ENCODE results near the gene PRELP.
"Not testable (repeated sequence)": the region's sequence is repeated elsewhere in the genome, so short reads cannot be mapped to it uniquely, and the experiment has no call there.

PRELP gene

DNA sequence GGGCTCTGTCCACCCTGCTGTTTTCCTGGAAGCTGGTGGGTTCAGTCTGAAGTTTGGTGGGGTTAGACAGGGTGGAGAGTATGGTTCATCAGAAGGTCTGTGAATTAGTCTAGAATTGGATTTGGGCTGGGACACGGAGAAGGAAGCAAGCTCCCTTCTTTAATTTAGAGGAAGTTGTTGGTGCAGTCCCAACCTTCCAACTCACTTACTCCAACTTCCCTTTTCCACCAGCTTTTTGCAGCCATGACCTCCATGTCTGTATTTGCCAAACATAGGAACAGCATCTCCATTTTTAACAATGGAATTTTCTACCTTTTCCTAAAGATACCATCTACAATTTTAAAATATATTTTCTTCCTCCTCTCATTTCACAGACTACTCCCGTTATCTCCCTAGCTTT is 28.5 kb upstream of the PRELP start:
- H3K4me3 ChIP-seq (ENCODE audit: low read length): no peak overlapping the region
- TF ChIP-seq, protein P1, sequence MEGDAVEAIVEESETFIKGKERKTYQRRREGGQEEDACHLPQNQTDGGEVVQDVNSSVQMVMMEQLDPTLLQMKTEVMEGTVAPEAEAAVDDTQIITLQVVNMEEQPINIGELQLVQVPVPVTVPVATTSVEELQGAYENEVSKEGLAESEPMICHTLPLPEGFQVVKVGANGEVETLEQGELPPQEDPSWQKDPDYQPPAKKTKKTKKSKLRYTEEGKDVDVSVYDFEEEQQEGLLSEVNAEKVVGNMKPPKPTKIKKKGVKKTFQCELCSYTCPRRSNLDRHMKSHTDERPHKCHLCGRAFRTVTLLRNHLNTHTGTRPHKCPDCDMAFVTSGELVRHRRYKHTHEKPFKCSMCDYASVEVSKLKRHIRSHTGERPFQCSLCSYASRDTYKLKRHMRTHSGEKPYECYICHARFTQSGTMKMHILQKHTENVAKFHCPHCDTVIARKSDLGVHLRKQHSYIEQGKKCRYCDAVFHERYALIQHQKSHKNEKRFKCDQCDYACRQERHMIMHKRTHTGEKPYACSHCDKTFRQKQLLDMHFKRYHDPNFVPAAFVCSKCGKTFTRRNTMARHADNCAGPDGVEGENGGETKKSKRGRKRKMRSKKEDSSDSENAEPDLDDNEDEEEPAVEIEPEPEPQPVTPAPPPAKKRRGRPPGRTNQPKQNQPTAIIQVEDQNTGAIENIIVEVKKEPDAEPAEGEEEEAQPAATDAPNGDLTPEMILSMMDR (conservative IDR thresholded peaks at IDR 0.05; ENCODE audit: low read depth, low read length): no peak
- no peak for DNase-seq (ENCODE audit: low read depth)

DNA sequence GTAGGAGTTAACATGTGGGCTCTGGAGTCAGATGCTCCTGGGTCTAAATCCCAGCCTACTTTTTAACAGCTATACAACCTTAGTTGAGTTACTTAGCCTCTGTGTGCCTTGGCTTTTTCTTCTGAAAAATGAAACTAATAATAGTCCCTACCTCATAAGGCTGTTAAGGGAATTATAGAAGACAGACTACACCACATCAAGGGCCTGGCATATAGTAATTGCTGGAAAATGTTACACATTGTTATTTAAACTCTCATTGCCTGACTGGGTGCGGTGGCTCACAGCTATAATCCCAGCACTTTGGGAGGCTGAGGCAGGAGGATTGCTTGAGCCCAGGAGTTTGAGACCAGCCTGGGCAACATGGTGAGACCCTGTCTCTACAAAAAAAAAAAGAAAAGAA is 28.0 kb upstream of the PRELP start:
- DNase-seq (ENCODE audit: low read depth); H3K4me3 ChIP-seq (ENCODE audit: low read length): not testable (repeated sequence)

DNA sequence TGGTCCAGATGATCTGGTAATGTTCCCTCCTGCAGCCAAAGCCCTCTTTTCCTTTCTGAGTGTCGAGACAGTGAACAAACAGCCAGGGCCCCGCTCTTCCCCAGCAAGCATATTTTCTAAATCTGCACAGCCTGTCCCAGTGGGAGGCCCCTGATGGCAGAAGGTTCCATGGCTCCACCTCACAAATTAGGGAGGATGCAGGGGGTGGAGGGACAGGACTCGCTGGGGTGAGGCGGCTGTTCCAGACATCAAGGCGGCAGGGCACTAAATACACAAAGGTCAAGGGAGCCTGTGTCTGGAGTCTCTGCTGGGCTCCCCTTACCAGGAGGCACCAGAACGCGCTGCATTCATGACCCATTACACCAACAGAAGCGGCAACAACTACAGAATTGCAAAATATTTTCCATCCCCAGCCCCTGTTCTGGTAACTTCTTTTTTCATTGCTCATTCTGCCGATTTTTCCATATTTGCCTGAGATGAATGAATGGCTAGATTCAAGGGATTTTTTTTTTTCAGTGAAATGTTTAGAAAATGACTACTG is 27.0 kb upstream of the PRELP start:
- no peak for DNase-seq (ENCODE audit: low read depth)
- TF ChIP-seq, protein P1 (conservative IDR thresholded peaks at IDR 0.05; ENCODE audit: low read depth, low read length): no peak
- H3K4me3 ChIP-seq (ENCODE audit: low read length): no peak overlapping the region

DNA sequence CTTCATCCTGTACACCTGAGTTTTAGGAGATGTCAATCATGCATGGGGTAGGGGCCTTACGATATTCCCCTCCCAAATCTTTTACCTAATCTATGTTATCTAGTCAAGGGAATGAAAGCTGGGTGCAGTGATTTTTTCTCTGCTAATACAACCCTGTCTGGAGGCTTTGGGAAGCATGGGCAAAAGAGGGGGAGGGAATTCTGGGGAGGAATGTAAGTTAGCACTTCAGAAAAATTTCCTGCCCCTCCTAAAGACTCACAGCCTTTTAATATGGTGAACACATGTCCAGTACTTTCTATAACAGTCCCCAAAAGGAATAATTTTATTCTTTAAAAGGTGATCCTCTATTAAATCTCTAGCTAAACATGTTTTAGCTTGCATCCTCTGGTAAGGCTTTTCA is 25.6 kb upstream of the PRELP start:
- TF ChIP-seq, protein P1 (conservative IDR thresholded peaks at IDR 0.05; ENCODE audit: low read depth, low read length): no peak
- H3K4me3 ChIP-seq (ENCODE audit: low read length): no peak overlapping the region
- no peak for DNase-seq (ENCODE audit: low read depth)

DNA sequence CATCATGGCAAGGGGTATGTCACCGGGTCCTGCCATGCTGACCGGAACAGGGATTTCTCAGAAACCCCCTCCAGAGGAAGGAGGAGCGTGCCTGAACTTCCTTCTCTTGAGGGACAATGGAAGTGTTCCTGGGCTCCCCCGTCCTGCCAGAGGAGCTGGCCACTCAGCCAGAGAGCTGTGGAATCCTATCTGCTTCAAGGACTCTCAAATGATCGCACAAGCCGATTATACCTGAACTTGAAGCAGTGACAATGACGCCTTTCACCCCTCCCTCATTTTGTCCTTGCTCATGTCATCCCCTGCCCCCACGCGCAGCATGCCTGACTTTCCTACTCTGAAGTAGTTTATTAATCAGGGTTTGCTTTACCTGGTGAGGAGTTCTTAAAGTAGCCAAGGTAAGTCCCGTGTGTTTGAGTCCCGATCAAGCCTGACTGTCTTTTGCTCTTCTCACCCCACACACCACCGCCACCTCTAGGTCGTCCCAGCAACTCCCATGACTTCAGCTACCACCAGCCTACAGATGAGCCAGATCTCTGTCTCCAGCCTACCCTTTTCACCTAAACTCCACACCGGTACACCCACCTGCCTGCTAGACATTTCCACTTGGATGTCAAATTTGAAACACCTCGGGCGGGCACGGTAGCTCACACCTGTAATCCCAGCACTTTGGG is 25.0 kb upstream of the PRELP start:
- DNase-seq (ENCODE audit: low read depth): no peak
- TF ChIP-seq, protein P1 (conservative IDR thresholded peaks at IDR 0.05; ENCODE audit: low read depth, low read length): no peak

DNA sequence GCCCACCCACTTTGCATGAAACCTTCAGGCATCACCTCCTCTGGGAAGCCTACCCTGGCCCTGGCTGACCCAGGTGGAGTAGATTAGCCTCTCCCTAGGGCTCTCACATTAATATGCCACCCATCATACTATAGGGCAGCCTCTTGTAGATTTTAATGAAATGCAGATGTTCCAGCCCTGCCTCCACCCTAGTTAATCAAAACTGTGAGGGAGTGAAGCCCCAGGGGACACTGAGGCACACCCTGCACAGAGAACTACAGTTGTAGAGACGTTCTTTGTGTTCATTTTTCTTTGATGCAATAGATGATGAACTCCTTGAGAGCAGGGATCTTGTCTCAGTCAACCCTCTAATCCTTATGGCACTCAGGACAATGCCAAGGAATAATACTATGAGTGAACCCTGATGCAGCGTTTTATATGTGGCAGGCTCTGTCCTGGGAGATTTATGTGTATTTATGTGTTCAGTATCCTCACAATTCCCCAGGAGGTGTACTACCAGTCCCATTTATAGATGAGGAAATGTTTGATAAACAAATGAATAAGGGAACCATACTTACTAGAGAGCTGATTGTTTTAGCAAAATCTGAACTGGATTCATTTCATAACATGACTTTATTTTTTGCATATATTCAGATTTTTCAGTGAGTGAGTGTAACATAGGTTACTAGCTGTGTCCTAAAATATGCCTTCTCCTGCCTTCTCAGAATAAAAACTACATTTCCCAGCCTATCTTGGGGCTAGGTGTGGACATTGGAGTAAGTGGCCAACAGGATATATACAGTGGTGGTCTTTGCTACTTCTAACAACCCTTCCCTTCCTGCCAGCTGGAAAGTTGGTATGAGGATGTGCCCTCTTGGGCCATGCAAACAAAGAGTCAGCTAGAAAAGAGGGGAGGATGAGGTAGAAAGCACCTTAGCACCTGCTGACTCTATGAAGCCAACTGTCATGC is 23.5 kb upstream of the PRELP start:
- TF ChIP-seq, protein P1 (conservative IDR thresholded peaks at IDR 0.05; ENCODE audit: low read depth, low read length): no peak
- DNase-seq (ENCODE audit: low read depth): no peak
- H3K4me3 ChIP-seq (ENCODE audit: low read length): no peak overlapping the region

More for the DNA sequence above, 25.0 kb upstream of the PRELP start:
- H3K4me3 ChIP-seq (ENCODE audit: low read length): no peak overlapping the region

DNA sequence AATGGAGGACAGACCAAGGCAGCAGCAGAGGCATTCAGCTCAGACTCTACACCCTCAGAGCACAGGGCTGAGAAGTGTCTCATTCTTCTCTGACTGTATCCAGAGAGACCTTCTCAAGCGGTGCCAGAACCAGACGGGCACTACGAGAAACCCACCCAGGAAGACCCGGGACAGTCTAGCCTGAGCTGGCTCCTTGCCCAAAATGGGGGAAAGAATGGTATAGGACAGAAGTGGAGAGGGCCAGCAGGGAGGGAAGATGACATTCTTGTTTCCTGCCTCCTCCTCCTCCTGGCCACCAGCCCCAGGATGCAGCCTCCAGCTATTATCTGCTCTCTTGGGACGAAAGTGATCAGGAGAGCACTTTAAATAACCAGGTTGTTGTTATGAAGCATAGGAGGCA is 22.6 kb upstream of the PRELP start:
- no peak for DNase-seq (ENCODE audit: low read depth)
- TF ChIP-seq, protein P1 (conservative IDR thresholded peaks at IDR 0.05; ENCODE audit: low read depth, low read length): no peak
- no peak overlapping the region for H3K4me3 ChIP-seq (ENCODE audit: low read length)
